WTC11 (cell line): ENCODE data around the gene CPSF4. TPM values are rescaled to one million over a fixed set of nuclear protein-coding genes. Genes with fewer than 3 reads are reported as not detected.
A peak's percentile ranks its signal among the peaks of the same experiment; 100 is the strongest.

Source experiments
- ATAC-seq: fragments of 200-7000 bp; cut with Tn5 transposase; 2 replicates; pipeline ENCODE4 v1.10.0; 2021; ENCODE audit warnings: mild to moderate bottlenecking, moderate library complexity
- CTCF ChIA-PET: fragments of 300-600 bp; sonication (Branson Sonifier 250); formaldehyde crosslinking; loops from one replicate; lab custom pipeline; 2021; ENCODE audit warnings: antibody characterized with exemption; lab: Charles Lee
- POLR2A ChIA-PET: fragments of 350-600 bp; sonication (Branson Sonifier 250); formaldehyde crosslinking; loops from one replicate; lab custom pipeline; 2021; ENCODE audit warnings: antibody characterized with exemption; lab: Charles Lee
- DNase-seq: peaks from one replicate; pipeline ENCODE4 v3.0.0; 2021; ENCODE audit warnings: low spot score
- H3K27ac Mint-ChIP-seq: 2 replicates; pipeline ENCODE4 v1.8.0; 2021; ENCODE audit warnings: mixed read lengths
- H3K27me3 Mint-ChIP-seq: 2 replicates; pipeline ENCODE4 v1.8.0; 2021; ENCODE audit warnings: low read depth, mild to moderate bottlenecking, moderate library complexity, mixed read lengths
- H3K36me3 Mint-ChIP-seq: 2 replicates; pipeline ENCODE4 v1.8.0; 2021; ENCODE audit warnings: mixed read lengths
- H3K4me1 Mint-ChIP-seq: 2 replicates; pipeline ENCODE4 v1.8.0; 2022; ENCODE audit warnings: mixed read lengths
- H3K4me3 Mint-ChIP-seq: 2 replicates; pipeline ENCODE4 v1.8.0; 2021; ENCODE audit warnings: mild to moderate bottlenecking, moderate library complexity, mixed read lengths
- H3K9me3 Mint-ChIP-seq: 2 replicates; pipeline ENCODE4 v1.8.0; 2021; ENCODE audit warnings: mixed read lengths
- ESRRA ChIP-seq: sonication (generic); formaldehyde crosslinking; IDR thresholded peaks from 2 replicates; pipeline ENCODE4 v1.8.1; 2022; ENCODE audit warnings: mild to moderate bottlenecking, missing genetic modification reagents, borderline replicate concordance
- FOXK1 ChIP-seq: sonication (generic); formaldehyde crosslinking; IDR thresholded peaks from 2 replicates; pipeline ENCODE4 v1.8.0; 2022; ENCODE audit warnings: mild to moderate bottlenecking, moderate library complexity, missing genetic modification reagents
- FOXP1 ChIP-seq: sonication (generic); formaldehyde crosslinking; IDR thresholded peaks from 2 replicates; pipeline ENCODE4 v1.8.0; 2022; ENCODE audit warnings: missing genetic modification reagents, mild to moderate bottlenecking, moderate library complexity, borderline replicate concordance
- GTF2I ChIP-seq: fragments of 250-450 bp; sonication (Bioruptor Pico); conservative IDR thresholded peaks from 2 replicates; pipeline ENCODE4 v1.4.0; 2021; ENCODE audit warnings: mild to moderate bottlenecking
- JUN ChIP-seq: sonication (generic); formaldehyde crosslinking; IDR thresholded peaks from 2 replicates; pipeline ENCODE4 v1.8.0; 2023; ENCODE audit warnings: mild to moderate bottlenecking, missing genetic modification reagents
- NR1H2 ChIP-seq: sonication (generic); formaldehyde crosslinking; IDR thresholded peaks from 2 replicates; pipeline ENCODE4 v1.9.0; 2021; ENCODE audit warnings: mild to moderate bottlenecking, moderate library complexity, missing genetic modification reagents
- OVOL2 ChIP-seq: fragments of 250-450 bp; sonication (Bioruptor Pico); IDR thresholded peaks from 2 replicates; pipeline ENCODE4 v1.9.0; 2021; ENCODE audit warnings: mild to moderate bottlenecking, borderline replicate concordance
- PRRX2 ChIP-seq: fragments of 250-450 bp; sonication (Bioruptor Pico); IDR thresholded peaks from 2 replicates; pipeline ENCODE4 v1.8.0; 2021; ENCODE audit warnings: mild to moderate bottlenecking
- RORB ChIP-seq: fragments of 250-450 bp; sonication (Bioruptor Pico); IDR thresholded peaks from 2 replicates; pipeline ENCODE4 v1.9.0; 2021; ENCODE audit warnings: mild to moderate bottlenecking
- SOX15 ChIP-seq: fragments of 250-450 bp; sonication (Bioruptor Pico); IDR thresholded peaks from 2 replicates; pipeline ENCODE4 v1.9.0; 2021; ENCODE audit warnings: mild to moderate bottlenecking
- ZNF219 ChIP-seq: sonication (generic); formaldehyde crosslinking; IDR thresholded peaks from 2 replicates; pipeline ENCODE4 v1.8.0; 2023; ENCODE audit warnings: missing genetic modification reagents, mild to moderate bottlenecking, borderline replicate concordance
- ZNF232 ChIP-seq: sonication (generic); formaldehyde crosslinking; IDR thresholded peaks from 2 replicates; pipeline ENCODE4 v1.8.0; 2022; ENCODE audit warnings: mild to moderate bottlenecking, missing genetic modification reagents
- total RNA-seq: library from RNA; stranded (reverse); gene quantifications from 3 replicates; pipeline ENCODE4 v1.2.3, GENCODE V29; 2021
- TF ChIP-seq, protein P1 (sequence below): fragments of 250-450 bp; sonication (Bioruptor Pico); IDR thresholded peaks from 2 replicates; pipeline ENCODE4 v1.8.0; 2021; ENCODE audit warnings: mild to moderate bottlenecking
- TF ChIP-seq, protein P2 (sequence below): fragments of 250-450 bp; sonication (Bioruptor Pico); conservative IDR thresholded peaks from 2 replicates; pipeline ENCODE4 v1.9.0; 2021; ENCODE audit warnings: mild to moderate bottlenecking
- TF ChIP-seq, protein P3 (sequence below): sonication (generic); formaldehyde crosslinking; conservative IDR thresholded peaks from 2 replicates; pipeline ENCODE4 v1.8.1; 2022; ENCODE audit warnings: mild to moderate bottlenecking, missing genetic modification reagents
- TF ChIP-seq, protein P4 (sequence below): fragments of 200-600 bp; IDR thresholded peaks from 2 replicates; pipeline ENCODE4 v1.8.0; 2022; ENCODE audit warnings: antibody characterized with exemption
- TF ChIP-seq, protein P5 (sequence below): sonication (generic); formaldehyde crosslinking; IDR thresholded peaks from 2 replicates; pipeline ENCODE4 v1.8.1; 2023; ENCODE audit warnings: mild to moderate bottlenecking, moderate library complexity, missing genetic modification reagents
- TF ChIP-seq, protein P6 (sequence below): sonication (generic); formaldehyde crosslinking; IDR thresholded peaks from 2 replicates; pipeline ENCODE4 v1.8.0; 2023; ENCODE audit warnings: missing genetic modification reagents, mild to moderate bottlenecking, borderline replicate concordance
- TF ChIP-seq, protein P7 (sequence below): sonication (generic); formaldehyde crosslinking; IDR thresholded peaks from 2 replicates; pipeline ENCODE4 v1.8.0; 2022; ENCODE audit warnings: mild to moderate bottlenecking, missing genetic modification reagents
- TF ChIP-seq, protein P8 (sequence below): sonication (generic); formaldehyde crosslinking; IDR thresholded peaks from 2 replicates; pipeline ENCODE4 v1.8.1; 2023; ENCODE audit warnings: mild to moderate bottlenecking, missing genetic modification reagents

The CPSF4 gene
- total RNA-seq, 1 experiment from 2014 or later = 109 TPM

DNA sequence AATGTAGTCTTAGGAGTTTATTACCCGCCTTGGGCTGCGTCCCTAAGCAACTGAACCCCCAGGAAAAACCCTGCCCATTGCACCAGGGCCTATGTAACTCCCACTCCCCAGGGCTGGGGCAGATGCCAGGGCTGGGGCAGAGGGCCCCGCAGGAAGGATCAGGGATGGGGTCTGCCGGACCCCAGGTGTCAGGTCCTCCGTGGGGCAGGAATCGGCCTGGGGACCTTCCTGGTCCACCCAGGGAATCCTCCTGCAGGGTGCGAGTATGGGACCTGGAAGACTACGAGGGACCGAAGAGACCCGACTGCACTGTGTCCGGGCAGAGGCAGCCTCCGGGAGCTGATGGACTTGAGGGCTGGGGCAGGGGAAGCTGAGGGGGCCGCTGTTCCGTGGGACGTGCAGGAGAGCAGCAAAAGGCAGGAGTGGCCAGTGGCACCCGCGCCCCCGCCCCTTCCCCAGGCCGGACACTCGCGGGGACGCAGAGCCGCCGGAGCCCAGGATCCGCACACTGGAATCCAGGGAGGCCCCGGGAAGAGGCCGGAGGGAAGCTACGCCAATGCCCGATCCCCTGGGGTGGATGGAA lies 29.7 kb downstream of the CPSF4 start:
- ChIA-PET POLR2A (interaction anchor here (1.2 kb wide), 1 partner anchor 336 kb away, joined by 3 read pairs; no protein-coding TSS in a partner anchor), CTCF (interaction anchor here (0.6 to 1.3 kb wide), 3 partner anchors 9 to 55 kb away, joined by 3 to 4 read pairs (median 3); no protein-coding TSS in a partner anchor)
- ATAC-seq (no peak), DNase-seq (no peak)
- H3K9me3 Mint-ChIP-seq = peaks cover 3% of the 10 kb centered on the region; the same call in 1 of the 2 replicates
- peaks cover 10% of the 10 kb centered on the region for H3K36me3 Mint-ChIP-seq
- TF ChIP-seq, protein P1, sequence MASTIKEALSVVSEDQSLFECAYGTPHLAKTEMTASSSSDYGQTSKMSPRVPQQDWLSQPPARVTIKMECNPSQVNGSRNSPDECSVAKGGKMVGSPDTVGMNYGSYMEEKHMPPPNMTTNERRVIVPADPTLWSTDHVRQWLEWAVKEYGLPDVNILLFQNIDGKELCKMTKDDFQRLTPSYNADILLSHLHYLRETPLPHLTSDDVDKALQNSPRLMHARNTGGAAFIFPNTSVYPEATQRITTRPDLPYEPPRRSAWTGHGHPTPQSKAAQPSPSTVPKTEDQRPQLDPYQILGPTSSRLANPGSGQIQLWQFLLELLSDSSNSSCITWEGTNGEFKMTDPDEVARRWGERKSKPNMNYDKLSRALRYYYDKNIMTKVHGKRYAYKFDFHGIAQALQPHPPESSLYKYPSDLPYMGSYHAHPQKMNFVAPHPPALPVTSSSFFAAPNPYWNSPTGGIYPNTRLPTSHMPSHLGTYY = no peak
- TF ChIP-seq SOX15 = no peak
- no peak for TF ChIP-seq FOXK1 (CRISPR knock-in tag)
- TF ChIP-seq PRRX2 = no peak
- TF ChIP-seq FOXP1 = no peak
- TF ChIP-seq, protein P2, sequence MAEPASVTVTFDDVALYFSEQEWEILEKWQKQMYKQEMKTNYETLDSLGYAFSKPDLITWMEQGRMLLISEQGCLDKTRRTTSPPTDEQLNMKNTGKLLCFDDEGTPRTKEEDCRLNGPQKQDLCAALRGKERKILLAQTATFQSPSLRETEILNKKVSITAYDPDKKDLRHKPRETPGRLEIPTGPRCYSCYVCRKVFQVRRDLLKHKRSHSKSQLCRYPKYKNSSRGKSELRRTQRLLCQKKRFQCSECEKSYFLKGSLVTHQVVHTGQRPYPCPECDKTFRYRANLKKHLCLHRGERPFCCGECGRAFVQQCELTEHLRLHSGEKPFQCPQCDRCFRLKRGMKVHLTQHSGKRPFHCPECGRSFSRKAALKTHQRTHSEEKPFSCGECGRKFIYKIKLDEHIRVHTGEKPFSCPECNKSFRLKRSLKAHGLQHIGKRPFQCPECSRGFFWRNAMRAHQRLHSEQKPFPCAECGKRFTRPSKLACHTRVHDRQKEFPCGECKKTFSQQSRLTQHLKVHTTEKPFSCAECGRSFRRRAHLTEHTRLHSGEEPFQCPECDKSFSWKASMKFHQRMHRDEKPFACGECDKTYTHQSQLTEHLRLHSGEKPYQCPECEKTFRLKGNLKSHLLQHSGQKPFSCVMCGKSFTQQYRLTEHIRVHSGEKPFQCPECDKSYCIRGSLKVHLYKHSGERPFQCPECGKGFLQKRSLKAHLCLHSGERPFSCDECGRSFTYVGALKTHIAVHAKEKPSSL = no peak
- no peak for TF ChIP-seq ZNF219
- no peak overlapping the region for H3K27ac Mint-ChIP-seq
- peaks cover 24% of the 10 kb centered on the region for H3K4me1 Mint-ChIP-seq
- H3K4me3 Mint-ChIP-seq = no peak overlapping the region
- peaks cover 5% of the 10 kb centered on the region; the same call in 1 of the 2 replicates for H3K27me3 Mint-ChIP-seq

DNA sequence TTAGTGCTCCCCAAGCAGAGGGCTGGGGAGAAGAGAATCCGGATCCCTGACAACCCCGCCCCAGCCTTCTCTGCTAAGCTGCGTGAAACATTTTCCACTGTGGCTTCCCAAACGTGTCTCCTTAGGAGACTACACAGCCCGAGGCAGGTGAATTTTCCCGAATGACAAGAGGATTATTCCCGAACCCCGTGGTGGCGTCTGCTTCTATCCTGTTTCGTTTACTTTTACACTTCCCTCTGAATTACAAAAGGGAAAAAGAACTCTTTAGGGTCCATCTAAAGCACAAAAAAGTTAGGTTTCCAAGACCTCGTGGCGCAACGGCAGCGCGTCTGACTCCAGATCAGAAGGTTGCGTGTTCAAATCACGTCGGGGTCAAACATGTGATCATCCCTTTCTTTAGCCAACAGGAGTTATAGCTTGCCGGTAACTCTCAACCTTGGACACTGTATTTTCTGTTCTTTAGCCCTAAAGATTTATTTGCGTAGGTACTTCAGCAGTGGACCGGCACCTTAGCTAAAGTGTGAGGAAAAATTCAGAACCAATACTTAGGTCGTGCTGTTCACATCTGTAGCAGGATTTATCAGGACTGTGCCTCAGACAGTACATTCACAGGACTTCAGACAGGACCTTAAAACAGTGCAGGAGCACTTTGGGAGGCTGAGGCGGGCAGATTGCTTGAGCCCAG lies 30.8 kb downstream of the CPSF4 start:
- POLR2A ChIA-PET = interaction anchor here (1.2 kb wide), 1 partner anchor 337 kb away, joined by 3 read pairs; no protein-coding TSS in a partner anchor
- ATAC-seq (peak; percentile 2; the same call in 1 of the 2 replicates), DNase-seq (peak; percentile 25)
- no peaks in the 10 kb centered on the region for H3K9me3 Mint-ChIP-seq
- H3K27me3 Mint-ChIP-seq = peaks cover 5% of the 10 kb centered on the region; the same call in 1 of the 2 replicates
- H3K27ac Mint-ChIP-seq = peak overlapping the region; percentile 82
- CTCF ChIA-PET = interaction anchor here (0.6 to 1.3 kb wide), 2 partner anchors 11 to 23 kb away, joined by 3 to 4 read pairs; no protein-coding TSS in a partner anchor
- H3K36me3 Mint-ChIP-seq = peaks cover 5% of the 10 kb centered on the region
- peak overlapping the region; percentile 60 for H3K4me3 Mint-ChIP-seq
- peaks cover 22% of the 10 kb centered on the region for H3K4me1 Mint-ChIP-seq
- TF ChIP-seq, protein P3, sequence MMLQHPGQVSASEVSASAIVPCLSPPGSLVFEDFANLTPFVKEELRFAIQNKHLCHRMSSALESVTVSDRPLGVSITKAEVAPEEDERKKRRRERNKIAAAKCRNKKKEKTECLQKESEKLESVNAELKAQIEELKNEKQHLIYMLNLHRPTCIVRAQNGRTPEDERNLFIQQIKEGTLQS (CRISPR knock-in tag) = no peak
- TF ChIP-seq OVOL2 (CRISPR knock-in tag) (no peak), ESRRA (CRISPR knock-in tag) (no peak), GTF2I (CRISPR knock-in tag) (no peak), NR1H2 (no peak), JUN (CRISPR knock-in tag) (no peak), RORB (CRISPR knock-in tag) (no peak), ZNF219 (no peak), ZNF232 (CRISPR knock-in tag) (no peak), FOXK1 (CRISPR knock-in tag) (no peak)
- TF ChIP-seq, protein P4, sequence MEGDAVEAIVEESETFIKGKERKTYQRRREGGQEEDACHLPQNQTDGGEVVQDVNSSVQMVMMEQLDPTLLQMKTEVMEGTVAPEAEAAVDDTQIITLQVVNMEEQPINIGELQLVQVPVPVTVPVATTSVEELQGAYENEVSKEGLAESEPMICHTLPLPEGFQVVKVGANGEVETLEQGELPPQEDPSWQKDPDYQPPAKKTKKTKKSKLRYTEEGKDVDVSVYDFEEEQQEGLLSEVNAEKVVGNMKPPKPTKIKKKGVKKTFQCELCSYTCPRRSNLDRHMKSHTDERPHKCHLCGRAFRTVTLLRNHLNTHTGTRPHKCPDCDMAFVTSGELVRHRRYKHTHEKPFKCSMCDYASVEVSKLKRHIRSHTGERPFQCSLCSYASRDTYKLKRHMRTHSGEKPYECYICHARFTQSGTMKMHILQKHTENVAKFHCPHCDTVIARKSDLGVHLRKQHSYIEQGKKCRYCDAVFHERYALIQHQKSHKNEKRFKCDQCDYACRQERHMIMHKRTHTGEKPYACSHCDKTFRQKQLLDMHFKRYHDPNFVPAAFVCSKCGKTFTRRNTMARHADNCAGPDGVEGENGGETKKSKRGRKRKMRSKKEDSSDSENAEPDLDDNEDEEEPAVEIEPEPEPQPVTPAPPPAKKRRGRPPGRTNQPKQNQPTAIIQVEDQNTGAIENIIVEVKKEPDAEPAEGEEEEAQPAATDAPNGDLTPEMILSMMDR = no peak
- TF ChIP-seq, protein P5, sequence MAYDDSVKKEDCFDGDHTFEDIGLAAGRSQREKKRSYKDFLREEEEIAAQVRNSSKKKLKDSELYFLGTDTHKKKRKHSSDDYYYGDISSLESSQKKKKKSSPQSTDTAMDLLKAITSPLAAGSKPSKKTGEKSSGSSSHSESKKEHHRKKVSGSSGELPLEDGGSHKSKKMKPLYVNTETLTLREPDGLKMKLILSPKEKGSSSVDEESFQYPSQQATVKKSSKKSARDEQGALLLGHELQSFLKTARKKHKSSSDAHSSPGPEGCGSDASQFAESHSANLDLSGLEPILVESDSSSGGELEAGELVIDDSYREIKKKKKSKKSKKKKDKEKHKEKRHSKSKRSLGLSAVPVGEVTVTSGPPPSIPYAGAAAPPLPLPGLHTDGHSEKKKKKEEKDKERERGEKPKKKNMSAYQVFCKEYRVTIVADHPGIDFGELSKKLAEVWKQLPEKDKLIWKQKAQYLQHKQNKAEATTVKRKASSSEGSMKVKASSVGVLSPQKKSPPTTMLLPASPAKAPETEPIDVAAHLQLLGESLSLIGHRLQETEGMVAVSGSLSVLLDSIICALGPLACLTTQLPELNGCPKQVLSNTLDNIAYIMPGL (CRISPR knock-in tag) = no peak
- TF ChIP-seq, protein P6, sequence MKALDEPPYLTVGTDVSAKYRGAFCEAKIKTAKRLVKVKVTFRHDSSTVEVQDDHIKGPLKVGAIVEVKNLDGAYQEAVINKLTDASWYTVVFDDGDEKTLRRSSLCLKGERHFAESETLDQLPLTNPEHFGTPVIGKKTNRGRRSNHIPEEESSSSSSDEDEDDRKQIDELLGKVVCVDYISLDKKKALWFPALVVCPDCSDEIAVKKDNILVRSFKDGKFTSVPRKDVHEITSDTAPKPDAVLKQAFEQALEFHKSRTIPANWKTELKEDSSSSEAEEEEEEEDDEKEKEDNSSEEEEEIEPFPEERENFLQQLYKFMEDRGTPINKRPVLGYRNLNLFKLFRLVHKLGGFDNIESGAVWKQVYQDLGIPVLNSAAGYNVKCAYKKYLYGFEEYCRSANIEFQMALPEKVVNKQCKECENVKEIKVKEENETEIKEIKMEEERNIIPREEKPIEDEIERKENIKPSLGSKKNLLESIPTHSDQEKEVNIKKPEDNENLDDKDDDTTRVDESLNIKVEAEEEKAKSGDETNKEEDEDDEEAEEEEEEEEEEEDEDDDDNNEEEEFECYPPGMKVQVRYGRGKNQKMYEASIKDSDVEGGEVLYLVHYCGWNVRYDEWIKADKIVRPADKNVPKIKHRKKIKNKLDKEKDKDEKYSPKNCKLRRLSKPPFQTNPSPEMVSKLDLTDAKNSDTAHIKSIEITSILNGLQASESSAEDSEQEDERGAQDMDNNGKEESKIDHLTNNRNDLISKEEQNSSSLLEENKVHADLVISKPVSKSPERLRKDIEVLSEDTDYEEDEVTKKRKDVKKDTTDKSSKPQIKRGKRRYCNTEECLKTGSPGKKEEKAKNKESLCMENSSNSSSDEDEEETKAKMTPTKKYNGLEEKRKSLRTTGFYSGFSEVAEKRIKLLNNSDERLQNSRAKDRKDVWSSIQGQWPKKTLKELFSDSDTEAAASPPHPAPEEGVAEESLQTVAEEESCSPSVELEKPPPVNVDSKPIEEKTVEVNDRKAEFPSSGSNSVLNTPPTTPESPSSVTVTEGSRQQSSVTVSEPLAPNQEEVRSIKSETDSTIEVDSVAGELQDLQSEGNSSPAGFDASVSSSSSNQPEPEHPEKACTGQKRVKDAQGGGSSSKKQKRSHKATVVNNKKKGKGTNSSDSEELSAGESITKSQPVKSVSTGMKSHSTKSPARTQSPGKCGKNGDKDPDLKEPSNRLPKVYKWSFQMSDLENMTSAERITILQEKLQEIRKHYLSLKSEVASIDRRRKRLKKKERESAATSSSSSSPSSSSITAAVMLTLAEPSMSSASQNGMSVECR (CRISPR knock-in tag) = no peak
- TF ChIP-seq, protein P7, sequence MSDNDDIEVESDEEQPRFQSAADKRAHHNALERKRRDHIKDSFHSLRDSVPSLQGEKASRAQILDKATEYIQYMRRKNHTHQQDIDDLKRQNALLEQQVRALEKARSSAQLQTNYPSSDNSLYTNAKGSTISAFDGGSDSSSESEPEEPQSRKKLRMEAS (CRISPR knock-in tag) = no peak
- TF ChIP-seq, protein P8, sequence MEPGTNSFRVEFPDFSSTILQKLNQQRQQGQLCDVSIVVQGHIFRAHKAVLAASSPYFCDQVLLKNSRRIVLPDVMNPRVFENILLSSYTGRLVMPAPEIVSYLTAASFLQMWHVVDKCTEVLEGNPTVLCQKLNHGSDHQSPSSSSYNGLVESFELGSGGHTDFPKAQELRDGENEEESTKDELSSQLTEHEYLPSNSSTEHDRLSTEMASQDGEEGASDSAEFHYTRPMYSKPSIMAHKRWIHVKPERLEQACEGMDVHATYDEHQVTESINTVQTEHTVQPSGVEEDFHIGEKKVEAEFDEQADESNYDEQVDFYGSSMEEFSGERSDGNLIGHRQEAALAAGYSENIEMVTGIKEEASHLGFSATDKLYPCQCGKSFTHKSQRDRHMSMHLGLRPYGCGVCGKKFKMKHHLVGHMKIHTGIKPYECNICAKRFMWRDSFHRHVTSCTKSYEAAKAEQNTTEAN (CRISPR knock-in tag) = no peak
